ENCODE results near the gene NFATC1.

NFATC1 gene

GRCh38 chr18:79538635-79539034 lies 142.9 kb downstream of the NFATC1 start:
- DNase-seq (ENCODE audit: low read depth) = no peak

GRCh38 chr18:79540161-79540903 lies 144.6 kb downstream of the NFATC1 start:
- DNase-seq (ENCODE audit: low read depth) = no peak

- DNase-seq (ENCODE audit: low read depth) = no peak
Measured at GRCh38 chr18:79540904-79541282, 145.2 kb downstream of the NFATC1 start.

- DNase-seq (ENCODE audit: low read depth) = no peak
Measured at GRCh38 chr18:79542213-79542612, 146.5 kb downstream of the NFATC1 start.

GRCh38 chr18:79542876-79543750 lies 147.4 kb downstream of the NFATC1 start:
- no peak for DNase-seq (ENCODE audit: low read depth)

- DNase-seq (ENCODE audit: low read depth) = no peak
Measured at GRCh38 chr18:79543861-79544385, 148.2 kb downstream of the NFATC1 start.

- no peak for DNase-seq (ENCODE audit: low read depth)
Measured at GRCh38 chr18:79544386-79544963, 148.7 kb downstream of the NFATC1 start.

GRCh38 chr18:79545255-79545654 lies 149.5 kb downstream of the NFATC1 start:
- no peak for DNase-seq (ENCODE audit: low read depth)

GRCh38 chr18:79545736-79546171 lies 150.0 kb downstream of the NFATC1 start:
- DNase-seq (ENCODE audit: low read depth) = no peak

GRCh38 chr18:79546781-79547272 lies 151.1 kb downstream of the NFATC1 start:
- DNase-seq (ENCODE audit: low read depth) = no peak

GRCh38 chr18:79547413-79548076 lies 151.8 kb downstream of the NFATC1 start:
- no peak for DNase-seq (ENCODE audit: low read depth)

- DNase-seq (ENCODE audit: low read depth) = no peak
Measured at GRCh38 chr18:79548077-79548450, 152.3 kb downstream of the NFATC1 start.

GRCh38 chr18:79548621-79548985 lies 152.9 kb downstream of the NFATC1 start:
- no peak for DNase-seq (ENCODE audit: low read depth)

- DNase-seq (ENCODE audit: low read depth) = no peak
Measured at GRCh38 chr18:79548986-79549637, 153.4 kb downstream of the NFATC1 start.

- no peak for DNase-seq (ENCODE audit: low read depth)
Measured at GRCh38 chr18:79549638-79550000, 153.9 kb downstream of the NFATC1 start.

- DNase-seq (ENCODE audit: low read depth) = no peak
Measured at GRCh38 chr18:79552140-79552631, 156.5 kb downstream of the NFATC1 start.

- DNase-seq (ENCODE audit: low read depth) = no peak
Measured at GRCh38 chr18:79552696-79553095, 157.0 kb downstream of the NFATC1 start.

- no peak for DNase-seq (ENCODE audit: low read depth)
Measured at GRCh38 chr18:79553154-79553553, 157.4 kb downstream of the NFATC1 start.

- no peak for DNase-seq (ENCODE audit: low read depth)
Measured at GRCh38 chr18:79553696-79554095, 158.0 kb downstream of the NFATC1 start.

GRCh38 chr18:79554321-79554720 lies 158.6 kb downstream of the NFATC1 start:
- no peak for DNase-seq (ENCODE audit: low read depth)

- DNase-seq (ENCODE audit: low read depth) = no peak
Measured at GRCh38 chr18:79554945-79555645, 159.4 kb downstream of the NFATC1 start.
